Brain microvascular endothelial cell (primary cell): ENCODE measurements around the gene TJP1.
"Not testable (repeated sequence)": the region's sequence is repeated elsewhere in the genome, so short reads cannot be mapped to it uniquely, and the experiment has no call there.

Experiments used
- DNase-seq: peaks from one replicate; pipeline ENCODE4 v3.0.0-alpha.2; 2020
- H3K27ac ChIP-seq: fragments of 250-450 bp; sonication (Bioruptor Pico); 2 replicates; pipeline ENCODE4 v1.5.1; 2020; ENCODE audit warnings: mild to moderate bottlenecking, moderate library complexity
- H3K27me3 ChIP-seq: fragments of 250-450 bp; sonication (Bioruptor Pico); replicated peaks from 2 replicates; pipeline ENCODE4 v1.5.1; 2020; ENCODE audit warnings: mild to moderate bottlenecking
- H3K36me3 ChIP-seq: fragments of 250-450 bp; sonication (Bioruptor Pico); replicated peaks from 2 replicates; pipeline ENCODE4 v1.5.1; 2020; ENCODE audit warnings: mild to moderate bottlenecking
- H3K4me3 ChIP-seq: 2 replicates; pipeline ENCODE4 v1.5.1; 2011; ENCODE audit warnings: low read depth, mild to moderate bottlenecking, control low read depth, low read length, moderate library complexity
- in situ Hi-C: cut with HindIII; loops from 2 replicates; pipeline ENCODE4 v1.10.0; 2017; ENCODE audit warnings: low sequenced_read_pairs, low pct_ligation_motif_present
- TF ChIP-seq, protein P1 (sequence below): IDR thresholded peaks from 2 replicates; pipeline ENCODE4 v1.5.1; 2011; ENCODE audit warnings: low read depth, mild to moderate bottlenecking, moderate library complexity, low read length, control low read depth, inconsistent platforms; ENCODE audit errors: missing control alignments

Gene TJP1

DNA sequence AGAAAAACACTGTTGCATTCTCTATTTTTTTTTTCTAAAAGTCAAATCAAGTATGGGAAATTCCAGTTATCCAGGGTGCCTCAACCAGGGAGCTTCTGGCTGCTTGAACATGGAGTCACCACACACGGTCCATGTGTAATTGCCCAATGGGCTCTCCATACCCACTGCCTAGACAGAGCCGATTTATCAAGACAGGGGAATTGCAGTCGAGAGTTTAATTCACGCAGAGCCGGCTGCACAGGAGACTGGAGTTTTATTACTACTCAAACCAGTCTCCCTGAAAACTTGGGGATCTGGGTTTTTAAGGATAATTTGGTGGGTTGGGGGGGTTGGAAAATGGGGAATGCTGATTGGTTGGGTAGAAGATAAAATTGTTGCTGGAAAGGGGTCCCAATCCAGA is 149.8 kb downstream of the TJP1 start:
- no peak for DNase-seq
- TF ChIP-seq, protein P1, sequence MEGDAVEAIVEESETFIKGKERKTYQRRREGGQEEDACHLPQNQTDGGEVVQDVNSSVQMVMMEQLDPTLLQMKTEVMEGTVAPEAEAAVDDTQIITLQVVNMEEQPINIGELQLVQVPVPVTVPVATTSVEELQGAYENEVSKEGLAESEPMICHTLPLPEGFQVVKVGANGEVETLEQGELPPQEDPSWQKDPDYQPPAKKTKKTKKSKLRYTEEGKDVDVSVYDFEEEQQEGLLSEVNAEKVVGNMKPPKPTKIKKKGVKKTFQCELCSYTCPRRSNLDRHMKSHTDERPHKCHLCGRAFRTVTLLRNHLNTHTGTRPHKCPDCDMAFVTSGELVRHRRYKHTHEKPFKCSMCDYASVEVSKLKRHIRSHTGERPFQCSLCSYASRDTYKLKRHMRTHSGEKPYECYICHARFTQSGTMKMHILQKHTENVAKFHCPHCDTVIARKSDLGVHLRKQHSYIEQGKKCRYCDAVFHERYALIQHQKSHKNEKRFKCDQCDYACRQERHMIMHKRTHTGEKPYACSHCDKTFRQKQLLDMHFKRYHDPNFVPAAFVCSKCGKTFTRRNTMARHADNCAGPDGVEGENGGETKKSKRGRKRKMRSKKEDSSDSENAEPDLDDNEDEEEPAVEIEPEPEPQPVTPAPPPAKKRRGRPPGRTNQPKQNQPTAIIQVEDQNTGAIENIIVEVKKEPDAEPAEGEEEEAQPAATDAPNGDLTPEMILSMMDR: no peak
- in situ Hi-C loops: no loop called here
- no peaks in the 10 kb centered on the region for H3K36me3 ChIP-seq
- H3K27ac ChIP-seq: no peak overlapping the region
- H3K4me3 ChIP-seq: no peak overlapping the region
- no peaks in the 10 kb centered on the region for H3K27me3 ChIP-seq

GRCh38 chr15:29672046-29672445 is 150.2 kb downstream of the TJP1 start:
- H3K27me3 ChIP-seq, in situ Hi-C loops, DNase-seq, H3K36me3 ChIP-seq, H3K4me3 ChIP-seq: not testable (repeated sequence)
- peak overlapping the region; percentile 86 for H3K27ac ChIP-seq

DNA sequence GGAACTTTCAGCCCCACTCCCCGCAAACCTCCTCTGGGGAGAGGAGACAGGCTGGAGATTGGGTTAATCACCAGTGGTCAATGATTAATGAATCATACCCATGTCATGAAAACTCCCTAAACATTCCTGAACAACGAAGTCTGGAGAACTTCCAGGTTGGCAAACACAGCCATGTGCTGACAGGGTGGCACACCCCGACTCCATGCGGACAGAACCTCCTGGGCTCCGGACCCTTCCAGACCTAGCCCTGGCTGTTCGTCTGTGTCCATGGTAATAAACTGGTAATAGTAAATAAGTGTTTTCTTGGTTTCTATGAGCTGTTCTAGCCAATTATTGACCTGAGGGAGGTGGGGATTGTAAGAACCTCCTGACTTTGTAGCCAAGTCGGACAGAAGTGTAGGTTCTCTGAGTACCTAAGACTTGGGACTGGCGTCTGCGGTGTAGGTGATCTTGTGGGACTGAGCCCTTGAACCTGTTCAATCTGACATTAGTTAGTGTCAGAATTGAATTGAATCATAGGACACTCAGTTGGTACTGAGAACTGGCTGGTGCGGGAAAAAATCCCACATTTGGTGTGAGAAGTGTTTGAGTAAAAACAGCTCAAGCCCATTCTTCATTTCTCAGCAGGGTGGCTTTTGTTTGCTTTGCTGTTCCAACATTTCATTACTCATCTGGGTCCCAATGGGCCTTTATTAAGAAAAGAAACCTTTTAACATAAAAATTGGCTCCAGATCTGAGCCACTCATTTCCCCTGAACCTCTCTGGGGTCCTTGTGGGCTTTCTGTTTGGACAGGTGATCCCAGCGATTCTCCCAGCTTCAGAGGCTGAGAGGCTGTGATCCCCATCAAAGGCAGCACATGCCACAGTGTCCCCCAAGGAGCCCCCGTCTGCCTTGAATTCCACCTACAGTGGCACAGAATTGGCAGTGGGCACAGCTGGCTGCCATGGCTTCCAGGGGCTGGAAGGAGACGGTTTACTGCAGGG is 151.0 kb downstream of the TJP1 start:
- Histone ChIP-seq H3K4me3 (peak overlapping the region; percentile 9), H3K27ac (peak overlapping the region; percentile 86), H3K36me3 (no peaks in the 10 kb centered on the region), H3K27me3 (no peaks in the 10 kb centered on the region)
- TF ChIP-seq, protein P1: no peak
- in situ Hi-C loops: no loop called here
- peak; percentile 75 for DNase-seq

GRCh38 chr15:29670266-29670665 is 152.0 kb downstream of the TJP1 start:
- no peak for DNase-seq
- no peaks in the 10 kb centered on the region for H3K27me3 ChIP-seq
- no peaks in the 10 kb centered on the region for H3K36me3 ChIP-seq
- in situ Hi-C loops: no loop called here
- no peak overlapping the region for H3K4me3 ChIP-seq
- H3K27ac ChIP-seq: peak overlapping the region; percentile 86
- TF ChIP-seq, protein P1: no peak

GRCh38 chr15:29669823-29670222 is 152.4 kb downstream of the TJP1 start:
- H3K27ac ChIP-seq: peak overlapping the region; percentile 86
- in situ Hi-C loops: no loop called here
- H3K4me3 ChIP-seq: no peak overlapping the region
- H3K27me3 ChIP-seq: no peaks in the 10 kb centered on the region
- DNase-seq: peak; percentile 55
- TF ChIP-seq, protein P1: no peak
- H3K36me3 ChIP-seq: no peaks in the 10 kb centered on the region

DNA sequence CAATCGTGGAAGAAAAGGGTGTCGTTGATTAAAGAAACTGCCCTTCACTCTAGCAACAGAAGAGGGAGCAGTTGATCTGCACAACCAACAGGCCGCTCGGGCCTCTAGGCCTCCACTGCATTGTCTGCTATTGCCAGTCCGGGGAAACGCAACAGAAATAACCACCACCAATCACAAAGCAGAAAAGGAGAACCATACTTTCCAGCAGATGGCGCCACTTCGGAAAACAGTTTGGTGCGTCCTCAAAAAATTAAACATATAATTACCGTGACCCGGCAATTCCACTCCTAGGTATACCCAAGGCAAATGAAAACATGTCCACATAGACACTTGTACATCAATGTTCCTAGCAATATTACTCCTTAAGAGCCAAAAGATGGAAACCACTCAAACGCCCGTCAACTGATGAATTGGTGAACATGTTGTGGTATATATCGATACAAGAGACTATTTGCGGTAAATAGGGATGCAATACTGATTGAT is 154.1 kb downstream of the TJP1 start:
- DNase-seq: peak; percentile 92

More for the DNA sequence above, 154.1 kb downstream of the TJP1 start:
- TF ChIP-seq, protein P1: peak; percentile 89
- H3K4me3 ChIP-seq: no peak overlapping the region
- H3K27me3 ChIP-seq: no peaks in the 10 kb centered on the region
- in situ Hi-C loops: no loop called here
- H3K27ac ChIP-seq: no peak overlapping the region
- no peaks in the 10 kb centered on the region for H3K36me3 ChIP-seq
